HFFc6 (cell line): Measurements from ENCODE around the gene SCLT1. TPM values are rescaled to one million over a fixed set of nuclear protein-coding genes. Genes with fewer than 3 reads are reported as not detected.
A peak's percentile ranks its signal among the peaks of the same experiment; 100 is the strongest.
"Not testable (repeated sequence)": the region's sequence is repeated elsewhere in the genome, so short reads cannot be mapped to it uniquely, and the experiment has no call there.

ENCODE experiments used
- DNase-seq: peaks from one replicate; pipeline ENCODE4 v3.0.0-alpha.2; 2018
- H3K27ac Mint-ChIP-seq: 2 replicates; pipeline ENCODE4 v1.8.0; 2020; ENCODE audit warnings: mild to moderate bottlenecking, mixed read lengths
- H3K27me3 Mint-ChIP-seq: 2 replicates; pipeline ENCODE4 v1.8.0; 2021; ENCODE audit warnings: mild to moderate bottlenecking, moderate library complexity, mixed read lengths; ENCODE audit not compliant: insufficient read depth
- H3K36me3 Mint-ChIP-seq: 2 replicates; pipeline ENCODE4 v1.8.0; 2021; ENCODE audit warnings: low read depth, mixed read lengths
- H3K4me1 Mint-ChIP-seq: 2 replicates; pipeline ENCODE4 v1.8.0; 2020; ENCODE audit warnings: low read depth, mixed read lengths
- H3K4me3 Mint-ChIP-seq: 2 replicates; pipeline ENCODE4 v1.8.0; 2020; ENCODE audit warnings: mild to moderate bottlenecking, moderate library complexity, mixed read lengths
- H3K9me3 Mint-ChIP-seq: 2 replicates; pipeline ENCODE4 v1.8.0; 2020; ENCODE audit warnings: mild to moderate bottlenecking, mixed read lengths
- total RNA-seq, 6 experiments: library from RNA; stranded (reverse); fragmentation: NEBNext Ultra II Directional; extraction: Animal tissue kit (Norgen Biotek cat#: 25700); gene quantifications; 2 replicates in 1 of 6; 3 replicates in 5 of 6; pipeline ENCODE4 v1.2.3, GENCODE V29; 2021
- TF ChIP-seq, protein P1 (sequence below): fragments of 200-600 bp; sonication (generic); IDR thresholded peaks from 2 replicates; pipeline ENCODE4 v1.5.0; 2021; ENCODE audit warnings: antibody characterized with exemption, mild to moderate bottlenecking

Gene SCLT1
- total RNA-seq, 6 experiments from 2014 or later = 8.3 to 13.5 (median 11.5) TPM

DNA sequence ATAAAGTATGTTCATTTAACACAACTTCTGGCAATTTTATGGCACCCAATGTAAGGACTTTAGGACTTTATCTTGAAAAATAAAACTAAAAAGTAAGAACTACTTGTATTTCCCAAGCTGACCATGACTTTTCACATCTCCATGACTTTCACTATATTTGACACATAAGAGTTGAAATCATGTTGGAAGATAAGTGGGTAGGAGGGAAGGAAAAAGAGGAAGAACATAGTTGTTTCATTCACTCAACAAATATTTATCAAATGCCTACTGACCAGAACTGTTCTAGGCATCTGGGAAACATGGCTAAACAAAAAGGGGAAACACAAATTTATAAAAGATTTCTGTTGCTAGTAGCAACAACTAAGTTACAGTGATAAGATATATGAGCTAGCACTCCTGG, 16.0 kb downstream of the SCLT1 start:
- no peaks in the 10 kb centered on the region for H3K4me1 Mint-ChIP-seq
- H3K4me3 Mint-ChIP-seq = no peak overlapping the region
- TF ChIP-seq, protein P1, sequence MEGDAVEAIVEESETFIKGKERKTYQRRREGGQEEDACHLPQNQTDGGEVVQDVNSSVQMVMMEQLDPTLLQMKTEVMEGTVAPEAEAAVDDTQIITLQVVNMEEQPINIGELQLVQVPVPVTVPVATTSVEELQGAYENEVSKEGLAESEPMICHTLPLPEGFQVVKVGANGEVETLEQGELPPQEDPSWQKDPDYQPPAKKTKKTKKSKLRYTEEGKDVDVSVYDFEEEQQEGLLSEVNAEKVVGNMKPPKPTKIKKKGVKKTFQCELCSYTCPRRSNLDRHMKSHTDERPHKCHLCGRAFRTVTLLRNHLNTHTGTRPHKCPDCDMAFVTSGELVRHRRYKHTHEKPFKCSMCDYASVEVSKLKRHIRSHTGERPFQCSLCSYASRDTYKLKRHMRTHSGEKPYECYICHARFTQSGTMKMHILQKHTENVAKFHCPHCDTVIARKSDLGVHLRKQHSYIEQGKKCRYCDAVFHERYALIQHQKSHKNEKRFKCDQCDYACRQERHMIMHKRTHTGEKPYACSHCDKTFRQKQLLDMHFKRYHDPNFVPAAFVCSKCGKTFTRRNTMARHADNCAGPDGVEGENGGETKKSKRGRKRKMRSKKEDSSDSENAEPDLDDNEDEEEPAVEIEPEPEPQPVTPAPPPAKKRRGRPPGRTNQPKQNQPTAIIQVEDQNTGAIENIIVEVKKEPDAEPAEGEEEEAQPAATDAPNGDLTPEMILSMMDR = no peak
- H3K36me3 Mint-ChIP-seq = peaks cover 50% of the 10 kb centered on the region
- no peaks in the 10 kb centered on the region for H3K27me3 Mint-ChIP-seq
- no peak for DNase-seq
- no peak overlapping the region for H3K27ac Mint-ChIP-seq
- H3K9me3 Mint-ChIP-seq = peaks cover 14% of the 10 kb centered on the region

DNA sequence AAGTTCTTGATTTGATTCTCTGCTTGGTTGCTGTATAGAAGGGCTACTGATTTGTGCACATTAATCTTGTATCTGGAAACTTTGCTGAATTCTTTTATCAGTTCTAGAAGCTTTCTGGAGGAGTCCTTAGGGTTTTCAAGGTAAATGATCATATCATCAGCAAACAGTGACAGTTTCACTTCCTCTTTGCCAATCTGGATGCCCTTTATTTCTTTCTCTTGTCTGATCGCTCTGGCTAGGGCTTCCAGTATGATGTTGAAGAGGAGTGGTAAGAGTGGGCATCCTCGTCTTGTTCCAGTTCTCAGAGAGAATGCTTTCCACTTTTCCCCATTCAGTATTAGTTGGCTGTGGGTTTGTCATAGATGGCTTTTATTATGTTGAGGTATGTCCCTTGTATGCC, 23.8 kb downstream of the SCLT1 start:
- not testable (repeated sequence) for H3K27ac Mint-ChIP-seq, DNase-seq, H3K4me1 Mint-ChIP-seq, H3K27me3 Mint-ChIP-seq, H3K4me3 Mint-ChIP-seq
- Mint-ChIP-seq H3K36me3 (peaks cover 47% of the 10 kb centered on the region), H3K9me3 (peaks cover 12% of the 10 kb centered on the region)

- Mint-ChIP-seq H3K27me3 (no peaks in the 10 kb centered on the region; the same call in 1 of the 2 replicates), H3K4me1 (peaks cover 13% of the 10 kb centered on the region; the same call in 1 of the 2 replicates), H3K36me3 (peaks cover 57% of the 10 kb centered on the region), H3K4me3 (no peak overlapping the region), H3K9me3 (peaks cover 46% of the 10 kb centered on the region), H3K27ac (no peak overlapping the region)
- DNase-seq = peak; percentile 41
- TF ChIP-seq, protein P1 = no peak
Observed at GRCh38 chr4:129064717-129065116, 28.6 kb downstream of the SCLT1 start.

DNA sequence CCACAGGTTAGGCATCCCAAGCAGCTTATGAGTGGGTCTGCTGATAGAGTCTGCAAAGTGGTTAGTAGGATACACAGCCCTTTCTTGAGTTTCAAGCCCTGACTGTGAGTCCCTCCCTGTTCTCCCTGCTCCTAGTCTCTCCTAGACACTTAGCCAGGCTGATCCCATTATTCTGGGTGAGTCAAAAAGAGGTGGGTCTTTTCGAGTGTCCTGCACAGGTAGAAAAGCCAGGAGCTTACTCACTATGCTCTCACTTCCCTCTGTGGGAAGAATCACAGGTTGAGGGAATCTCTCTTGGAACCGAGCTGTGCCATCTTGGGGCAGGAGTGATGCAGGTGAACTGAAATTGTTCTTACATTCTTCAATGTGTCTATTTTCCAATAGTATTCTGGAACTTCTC, 29.7 kb downstream of the SCLT1 start:
- Mint-ChIP-seq H3K9me3 (peaks cover 50% of the 10 kb centered on the region), H3K4me3 (no peak overlapping the region), H3K27ac (no peak overlapping the region), H3K36me3 (peaks cover 62% of the 10 kb centered on the region), H3K4me1 (peaks cover 13% of the 10 kb centered on the region; the same call in 1 of the 2 replicates), H3K27me3 (no peaks in the 10 kb centered on the region; the same call in 1 of the 2 replicates)
- TF ChIP-seq, protein P1 = no peak
- no peak for DNase-seq

DNA sequence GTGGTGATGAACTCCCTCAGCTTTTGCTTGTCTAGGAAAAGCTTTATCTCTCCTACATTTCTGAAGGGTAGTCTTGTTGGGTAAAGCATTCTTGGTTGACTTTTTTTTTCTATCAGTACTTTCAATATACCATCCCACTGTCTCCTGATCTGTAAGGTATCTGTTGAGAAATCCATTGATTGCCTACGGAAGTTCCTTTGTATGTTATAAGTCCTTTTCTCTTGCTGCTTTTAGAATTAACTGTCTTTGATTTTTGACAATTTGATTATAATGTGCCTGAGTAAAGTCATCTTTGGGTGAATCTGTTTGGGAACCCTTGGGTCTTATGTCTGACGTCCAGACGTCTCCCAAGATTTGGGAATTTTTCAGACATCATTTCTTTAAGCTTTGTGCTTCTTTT, 30.8 kb downstream of the SCLT1 start:
- Mint-ChIP-seq H3K9me3 (peaks cover 58% of the 10 kb centered on the region), H3K36me3 (peaks cover 61% of the 10 kb centered on the region), H3K4me3 (no peak overlapping the region), H3K4me1 (peaks cover 13% of the 10 kb centered on the region; the same call in 1 of the 2 replicates), H3K27me3 (peaks cover 1% of the 10 kb centered on the region; the same call in 1 of the 2 replicates), H3K27ac (no peak overlapping the region)
- DNase-seq = no peak
- TF ChIP-seq, protein P1 = no peak

DNA sequence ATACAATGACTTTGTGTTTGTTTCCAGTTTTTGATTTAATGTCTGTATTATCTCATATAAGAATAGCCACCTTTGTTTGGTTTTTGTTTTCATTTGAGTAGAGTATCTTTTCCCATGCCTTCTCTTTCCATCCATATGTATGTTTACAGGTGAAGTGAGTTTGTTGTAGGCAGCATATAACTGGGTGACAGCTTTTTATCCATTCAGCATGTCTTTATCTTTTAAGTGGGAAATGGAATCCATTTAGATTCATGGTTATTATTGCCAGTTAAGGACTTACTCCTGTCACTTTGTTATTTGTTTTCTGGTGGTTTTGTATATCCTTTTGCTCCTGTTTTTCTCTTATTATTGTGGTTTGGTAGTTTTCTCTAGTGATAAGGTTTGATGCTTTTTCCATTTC, 34.3 kb downstream of the SCLT1 start:
- Mint-ChIP-seq H3K27me3 (peaks cover 1% of the 10 kb centered on the region; the same call in 1 of the 2 replicates), H3K4me3 (no peak overlapping the region), H3K27ac (no peak overlapping the region), H3K9me3 (peaks cover 83% of the 10 kb centered on the region), H3K36me3 (peaks cover 86% of the 10 kb centered on the region), H3K4me1 (peaks cover under 1% of the 10 kb centered on the region; the same call in 1 of the 2 replicates)
- TF ChIP-seq, protein P1 = no peak
- no peak for DNase-seq
